Activated naive CD4-positive, alpha-beta T cell treated with anti-CD3 and anti-CD28 coated beads for 36 hours (primary cell): ENCODE measurements around the gene OTUD7B. TPM values are rescaled to one million over a fixed set of nuclear protein-coding genes. Genes with fewer than 3 reads are reported as not detected.
"Not testable (repeated sequence)": the region's sequence is repeated elsewhere in the genome, so short reads cannot be mapped to it uniquely, and the experiment has no call there.

Experiments
- CTCF ChIA-PET: fragments of 350-600 bp; sonication (Branson Sonifier 250); formaldehyde crosslinking; loops from one replicate; lab custom pipeline; 2021; ENCODE audit warnings: antibody characterized with exemption; lab: Charles Lee
- DNase-seq: peaks from one replicate; pipeline ENCODE4 v3.0.0-alpha.2; 2020
- H3K27ac Mint-ChIP-seq: one replicate; pipeline ENCODE4 v1.8.0; 2021; ENCODE audit warnings: mild to moderate bottlenecking, mixed read lengths
- H3K27me3 Mint-ChIP-seq: one replicate; pipeline ENCODE4 v1.8.0; 2021; ENCODE audit warnings: low read depth, mixed read lengths
- H3K36me3 Mint-ChIP-seq: one replicate; pipeline ENCODE4 v1.8.0; 2021; ENCODE audit warnings: low read depth, mixed read lengths
- H3K4me1 Mint-ChIP-seq: one replicate; pipeline ENCODE4 v1.8.0; 2021; ENCODE audit warnings: low read depth, mixed read lengths
- H3K4me3 Mint-ChIP-seq: one replicate; pipeline ENCODE4 v1.8.0; 2021; ENCODE audit warnings: mild to moderate bottlenecking, moderate library complexity, mixed read lengths
- H3K9me3 Mint-ChIP-seq: one replicate; pipeline ENCODE4 v1.8.0; 2021; ENCODE audit warnings: mixed read lengths
- intact Hi-C: fragments of 100-400 bp; cut with micrococcal nuclease; formaldehyde crosslinking; loops from one replicate; pipeline ENCODE4 v1.15.1; 2023
- total RNA-seq, 2 experiments: library from RNA; stranded (reverse); gene quantifications; one replicate each; pipeline ENCODE4 v1.2.3, GENCODE V29; 2021

The OTUD7B gene
- total RNA-seq, 2 experiments from 2014 or later = 10.9 to 11.0 TPM

DNA sequence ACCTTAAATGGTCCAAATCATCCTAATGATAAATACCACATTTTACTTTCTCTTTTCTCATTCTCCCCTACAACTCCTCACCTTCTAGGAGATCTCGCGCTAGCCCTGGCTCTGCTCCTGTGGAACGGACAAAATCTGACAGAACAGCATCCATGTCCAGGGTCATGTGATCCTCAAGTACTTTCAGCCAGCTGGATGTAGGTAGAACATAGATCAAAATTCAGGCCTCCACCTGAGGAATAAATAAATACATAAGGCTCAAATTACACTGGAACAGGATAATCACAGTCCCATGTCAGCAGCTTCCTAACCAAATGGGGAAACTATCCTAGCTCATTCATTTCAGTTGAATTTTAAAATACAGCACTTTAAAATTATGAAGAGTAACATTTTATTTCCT is 33.2 kb downstream of the OTUD7B start:
- CTCF ChIA-PET = no interaction called here
- DNase-seq = no peak
- H3K27me3 Mint-ChIP-seq = no peaks in the 10 kb centered on the region
- no peak overlapping the region for H3K27ac Mint-ChIP-seq
- H3K9me3 Mint-ChIP-seq = no peaks in the 10 kb centered on the region
- intact Hi-C loops = no loop called here
- peaks cover 25% of the 10 kb centered on the region for H3K36me3 Mint-ChIP-seq
- peaks cover 29% of the 10 kb centered on the region for H3K4me1 Mint-ChIP-seq
- no peak overlapping the region for H3K4me3 Mint-ChIP-seq

DNA sequence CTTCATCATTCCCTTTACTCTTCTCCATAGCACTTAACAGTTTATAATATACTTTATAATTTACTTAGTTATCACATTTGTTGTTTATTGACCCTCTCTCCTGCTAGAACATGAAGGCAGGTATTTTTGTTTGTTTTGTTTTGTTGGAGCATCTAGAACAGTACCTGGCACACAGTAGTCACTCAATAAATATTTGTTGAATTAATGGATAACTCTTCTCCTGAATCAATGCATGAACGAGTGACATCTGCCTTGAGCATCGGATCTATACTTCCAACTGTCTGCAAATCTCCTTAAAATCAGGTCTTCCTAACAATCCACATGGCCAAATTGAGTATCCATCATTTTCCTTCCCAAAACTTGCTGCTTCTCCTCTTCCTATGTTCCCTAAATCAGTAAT is 38.0 kb downstream of the OTUD7B start:
- H3K27ac Mint-ChIP-seq = no peak overlapping the region
- no peak overlapping the region for H3K4me3 Mint-ChIP-seq
- H3K36me3 Mint-ChIP-seq = peaks cover 28% of the 10 kb centered on the region
- H3K9me3 Mint-ChIP-seq = no peaks in the 10 kb centered on the region
- H3K4me1 Mint-ChIP-seq = no peaks in the 10 kb centered on the region
- CTCF ChIA-PET = interaction anchor here (1.6 kb wide), 1 partner anchor 10 kb away, joined by 5 read pairs; no protein-coding TSS in a partner anchor
- no peaks in the 10 kb centered on the region for H3K27me3 Mint-ChIP-seq
- intact Hi-C loops = no loop called here
- DNase-seq = no peak

DNA sequence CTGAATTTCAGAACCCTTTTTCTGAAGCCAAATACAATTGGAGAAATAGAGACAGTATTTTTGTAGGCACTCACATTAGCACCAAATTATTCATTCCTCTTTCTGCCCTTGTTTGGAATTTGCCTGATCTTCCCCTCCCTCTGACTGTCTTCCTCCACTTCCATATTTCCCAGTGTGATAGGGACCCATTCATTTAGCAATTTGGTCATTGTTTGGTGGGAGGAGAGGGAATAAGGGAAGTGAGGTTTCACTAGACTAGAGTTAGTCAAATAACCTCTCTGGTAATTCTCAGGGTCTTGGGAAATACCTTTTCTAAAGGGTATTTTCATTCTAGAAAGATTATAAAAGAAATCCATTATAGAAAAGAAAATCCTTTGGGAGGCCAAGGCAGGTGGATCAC is 42.9 kb downstream of the OTUD7B start:
- Mint-ChIP-seq H3K4me3 (no peak overlapping the region), H3K36me3 (peaks cover 26% of the 10 kb centered on the region), H3K9me3 (no peaks in the 10 kb centered on the region), H3K27me3 (no peaks in the 10 kb centered on the region), H3K4me1 (peaks cover 5% of the 10 kb centered on the region), H3K27ac (no peak overlapping the region)
- intact Hi-C loops = no loop called here
- CTCF ChIA-PET = no interaction called here
- no peak for DNase-seq

DNA sequence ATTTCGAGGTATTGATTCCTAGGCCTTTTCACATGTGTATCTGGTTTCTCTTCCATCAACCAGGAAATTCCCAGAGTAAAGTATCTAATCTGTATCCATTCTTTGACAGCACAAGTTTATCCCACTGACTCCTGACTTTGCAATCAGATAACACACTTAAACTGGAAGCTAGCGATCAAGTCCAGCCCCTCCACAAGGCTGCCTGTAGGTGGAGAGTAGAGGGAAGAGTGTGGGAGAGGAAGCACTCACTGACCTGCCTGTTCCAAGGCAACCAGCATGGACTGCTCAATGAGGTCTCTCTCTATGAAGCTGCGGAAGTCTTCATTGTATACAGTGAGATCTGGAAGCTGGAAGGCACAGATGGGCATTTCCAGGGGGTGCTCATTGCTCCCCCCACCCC is 43.5 kb downstream of the OTUD7B start:
- no peak overlapping the region for H3K27ac Mint-ChIP-seq
- H3K9me3 Mint-ChIP-seq = no peaks in the 10 kb centered on the region
- no peaks in the 10 kb centered on the region for H3K27me3 Mint-ChIP-seq
- no peak overlapping the region for H3K4me3 Mint-ChIP-seq
- H3K4me1 Mint-ChIP-seq = peaks cover 10% of the 10 kb centered on the region
- intact Hi-C loops = no loop called here
- CTCF ChIA-PET = interaction anchor here (1.4 kb wide), 2 partner anchors 83 to 220 kb away, joined by 4 to 6 read pairs; no protein-coding TSS in a partner anchor
- H3K36me3 Mint-ChIP-seq = peaks cover 25% of the 10 kb centered on the region
- no peak for DNase-seq

DNA sequence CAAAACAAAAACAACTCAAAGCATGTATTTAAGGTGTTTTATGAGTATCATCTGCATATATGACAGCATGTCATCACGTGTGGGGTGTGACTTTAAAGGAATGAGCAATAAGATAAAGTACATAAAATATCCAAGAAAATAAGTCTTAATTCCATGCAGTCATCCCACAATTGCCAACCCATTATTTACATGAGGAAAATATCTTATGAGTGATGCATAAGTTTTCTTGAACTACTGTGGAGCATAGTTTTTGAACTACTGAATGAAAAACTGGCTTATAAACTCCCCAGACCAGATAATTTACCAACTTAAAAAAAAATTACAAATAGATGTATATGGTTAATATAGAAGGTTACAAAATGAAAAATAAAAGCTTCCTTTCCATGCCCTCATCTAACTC is 44.1 kb downstream of the OTUD7B start:
- Mint-ChIP-seq H3K36me3 (peaks cover 23% of the 10 kb centered on the region), H3K27ac (no peak overlapping the region), H3K27me3 (no peaks in the 10 kb centered on the region), H3K4me3 (no peak overlapping the region), H3K9me3 (no peaks in the 10 kb centered on the region), H3K4me1 (peaks cover 12% of the 10 kb centered on the region)
- DNase-seq = no peak
- CTCF ChIA-PET = interaction anchor here (1.4 kb wide), 2 partner anchors 84 to 220 kb away, joined by 4 to 6 read pairs; no protein-coding TSS in a partner anchor
- intact Hi-C loops = no loop called here

DNA sequence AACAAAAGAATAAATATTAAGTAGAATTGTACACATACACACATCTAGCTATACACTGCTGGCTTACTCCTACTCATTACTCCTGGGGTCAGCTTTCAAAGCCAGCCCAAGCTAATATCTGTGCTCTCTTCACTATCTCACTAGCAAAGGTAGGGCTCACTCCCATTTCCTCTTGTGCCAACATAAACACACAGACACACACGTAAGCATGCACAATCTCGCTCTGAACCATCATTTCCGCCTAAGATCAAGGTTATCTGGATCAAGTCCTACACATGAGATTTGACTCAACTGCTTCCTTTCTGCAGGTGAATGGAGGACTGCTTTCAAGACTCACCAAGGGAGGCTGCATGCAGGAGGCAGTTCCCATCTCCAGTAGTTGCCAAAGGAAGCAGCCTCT is 45.1 kb downstream of the OTUD7B start:
- intact Hi-C loops = no loop called here
- DNase-seq = peak; percentile 12
- H3K9me3 Mint-ChIP-seq = no peaks in the 10 kb centered on the region
- peaks cover 12% of the 10 kb centered on the region for H3K4me1 Mint-ChIP-seq
- peaks cover 25% of the 10 kb centered on the region for H3K36me3 Mint-ChIP-seq
- no peaks in the 10 kb centered on the region for H3K27me3 Mint-ChIP-seq
- no peak overlapping the region for H3K27ac Mint-ChIP-seq
- CTCF ChIA-PET = interaction anchor here (1.0 to 1.3 kb wide), 3 partner anchors 45 to 221 kb away, joined by 3 to 6 read pairs (median 3); partner anchors contain the start of gene OTUD7B
- no peak overlapping the region for H3K4me3 Mint-ChIP-seq

DNA sequence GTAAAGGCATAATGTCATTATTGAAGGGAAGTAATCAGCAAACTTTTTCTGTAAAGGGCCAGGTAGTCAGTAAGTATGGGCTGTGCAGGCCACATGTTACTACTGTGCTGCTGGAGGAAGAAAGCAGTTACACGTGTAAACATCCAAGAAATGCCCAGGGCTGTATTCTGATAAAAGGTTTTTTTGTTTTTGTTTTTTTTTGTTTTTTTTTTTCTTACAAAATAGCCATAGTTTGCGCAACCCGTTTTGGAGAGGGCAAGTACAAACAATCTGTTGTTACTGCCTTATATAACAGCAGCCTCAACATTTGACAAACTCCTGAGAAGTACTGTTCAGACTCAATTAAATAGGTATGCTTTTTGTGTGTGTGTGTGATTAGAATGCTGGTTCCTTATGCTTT is 47.2 kb downstream of the OTUD7B start:
- Mint-ChIP-seq H3K4me1 (peaks cover 12% of the 10 kb centered on the region), H3K36me3 (peaks cover 35% of the 10 kb centered on the region), H3K27me3 (no peaks in the 10 kb centered on the region), H3K4me3 (no peak overlapping the region), H3K27ac (no peak overlapping the region), H3K9me3 (no peaks in the 10 kb centered on the region)
- no peak for DNase-seq
- CTCF ChIA-PET = interaction anchor here (1.8 to 2.9 kb wide), 2 partner anchors 25 to 75 kb away, joined by 4 to 11 read pairs; no protein-coding TSS in a partner anchor
- intact Hi-C loops = loop anchor here (5.0 kb wide), 1 partner anchor 44 kb away; no protein-coding TSS in a partner anchor

DNA sequence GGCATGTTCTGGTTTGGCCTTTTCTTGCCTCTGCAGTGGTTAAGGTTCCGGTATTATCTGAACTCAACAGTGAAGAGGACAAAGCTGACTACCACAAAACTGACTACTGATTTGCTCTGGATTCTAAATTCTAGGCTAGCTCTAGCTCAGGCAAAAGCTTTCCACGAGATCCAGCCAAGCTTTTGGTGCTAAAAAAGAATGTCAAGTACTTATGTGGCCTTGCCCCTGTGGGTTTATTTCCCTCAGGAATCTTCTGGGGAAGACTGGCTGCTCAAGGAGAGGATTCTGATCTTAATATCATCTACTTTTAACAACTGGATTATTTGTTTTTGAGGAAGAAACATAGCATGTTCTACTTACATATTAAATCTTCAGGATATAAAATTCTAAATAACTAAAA is 47.8 kb downstream of the OTUD7B start:
- Mint-ChIP-seq H3K36me3 (peaks cover 38% of the 10 kb centered on the region), H3K27me3 (no peaks in the 10 kb centered on the region), H3K4me3 (no peak overlapping the region), H3K27ac (no peak overlapping the region), H3K9me3 (no peaks in the 10 kb centered on the region), H3K4me1 (peaks cover 12% of the 10 kb centered on the region)
- DNase-seq = no peak
- intact Hi-C loops = loop anchor here (1.0 to 5.0 kb wide), 5 partner anchors 45 to 225 kb away; no protein-coding TSS in a partner anchor
- CTCF ChIA-PET = interaction anchor here (0.6 to 3.0 kb wide), 28 partner anchors 10 to 224 kb away, joined by 3 to 25 read pairs (median 4); partner anchors contain the start of gene OTUD7B

DNA sequence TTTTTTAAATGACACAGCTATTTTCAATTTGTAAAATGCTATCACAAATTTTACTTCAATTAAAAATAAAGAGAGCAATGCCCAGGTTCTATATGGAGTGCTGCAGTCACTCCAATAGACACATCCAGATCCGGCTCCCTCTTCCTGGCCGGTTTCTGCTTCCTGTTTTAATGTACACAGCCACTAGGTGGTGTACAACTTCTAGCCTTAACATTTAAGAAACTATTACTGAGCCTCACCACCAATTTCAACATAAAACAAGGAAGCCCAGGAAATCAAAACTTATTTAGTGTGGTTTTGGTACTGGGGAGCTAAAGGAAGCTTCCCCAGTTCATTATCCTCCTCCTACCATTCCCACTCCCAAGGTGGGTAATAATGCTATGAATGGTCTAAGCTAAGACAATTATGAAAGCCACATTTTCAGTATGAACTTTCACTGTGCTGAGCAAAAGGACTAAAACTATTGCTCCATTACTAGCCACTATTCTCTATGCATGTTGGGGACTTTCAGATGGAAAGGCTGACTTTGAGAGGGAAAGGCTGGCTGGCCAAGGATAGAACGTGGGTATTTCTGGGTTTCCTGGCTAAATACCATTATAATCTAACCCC is 48.4 kb downstream of the OTUD7B start:
- Mint-ChIP-seq H3K36me3 (peaks cover 42% of the 10 kb centered on the region), H3K4me3 (no peak overlapping the region), H3K4me1 (peaks cover 12% of the 10 kb centered on the region), H3K27ac (no peak overlapping the region), H3K27me3 (no peaks in the 10 kb centered on the region), H3K9me3 (no peaks in the 10 kb centered on the region)
- CTCF ChIA-PET = interaction anchor here (0.6 to 3.0 kb wide), 32 partner anchors 10 to 225 kb away, joined by 3 to 25 read pairs (median 4); partner anchors contain the start of gene OTUD7B
- DNase-seq = peak; percentile 63
- intact Hi-C loops = loop anchor here (1.0 to 5.0 kb wide), 5 partner anchors 45 to 225 kb away; no protein-coding TSS in a partner anchor

DNA sequence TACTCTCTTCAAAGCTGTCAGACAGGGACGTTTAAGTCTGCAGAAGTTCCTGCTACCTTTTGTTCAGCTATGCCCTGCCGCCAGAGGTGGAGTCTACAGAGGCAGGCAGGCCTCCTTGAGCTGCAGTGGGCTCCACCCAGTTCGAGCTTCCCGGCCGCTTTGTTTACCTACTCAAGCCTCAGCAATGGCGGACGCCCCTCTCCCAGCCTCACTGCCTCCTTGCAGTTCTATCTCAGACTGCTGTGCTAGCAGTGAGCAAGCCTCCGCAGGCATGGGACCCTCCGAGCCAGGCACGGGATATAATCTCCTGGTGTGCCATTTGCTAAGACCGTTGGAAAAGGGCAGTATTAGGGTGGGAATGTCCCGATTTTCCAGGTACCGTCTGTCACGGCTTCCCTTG is 53.0 kb downstream of the OTUD7B start:
- H3K27ac Mint-ChIP-seq, DNase-seq, H3K4me1 Mint-ChIP-seq, H3K9me3 Mint-ChIP-seq, intact Hi-C loops, H3K4me3 Mint-ChIP-seq, CTCF ChIA-PET, H3K27me3 Mint-ChIP-seq: not testable (repeated sequence)
- H3K36me3 Mint-ChIP-seq = peaks cover 52% of the 10 kb centered on the region

DNA sequence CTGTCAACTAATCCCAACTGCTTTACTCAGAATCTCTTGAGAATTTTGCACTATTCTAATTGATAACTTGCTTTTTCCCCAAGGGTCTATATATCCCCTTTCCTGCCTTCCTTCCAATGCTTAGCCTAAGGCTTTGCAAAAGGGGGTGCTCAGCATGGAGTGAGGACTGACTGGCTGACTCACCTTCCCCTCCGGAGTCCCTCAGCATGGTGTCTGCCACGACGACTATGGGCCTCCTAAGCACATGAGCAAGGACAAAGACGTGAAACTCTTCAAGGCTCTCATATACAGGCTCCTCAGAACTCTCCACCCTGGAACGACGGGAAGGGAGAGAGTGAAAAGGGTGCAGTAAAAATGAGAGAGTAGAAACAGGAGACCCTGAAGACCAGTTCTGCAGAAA is 60.6 kb downstream of the OTUD7B start:
- intact Hi-C loops = no loop called here
- CTCF ChIA-PET = no interaction called here
- H3K9me3 Mint-ChIP-seq = no peaks in the 10 kb centered on the region
- no peaks in the 10 kb centered on the region for H3K27me3 Mint-ChIP-seq
- no peak overlapping the region for H3K27ac Mint-ChIP-seq
- no peaks in the 10 kb centered on the region for H3K4me1 Mint-ChIP-seq
- DNase-seq = no peak
- H3K36me3 Mint-ChIP-seq = peaks cover 36% of the 10 kb centered on the region
- H3K4me3 Mint-ChIP-seq = no peak overlapping the region

DNA sequence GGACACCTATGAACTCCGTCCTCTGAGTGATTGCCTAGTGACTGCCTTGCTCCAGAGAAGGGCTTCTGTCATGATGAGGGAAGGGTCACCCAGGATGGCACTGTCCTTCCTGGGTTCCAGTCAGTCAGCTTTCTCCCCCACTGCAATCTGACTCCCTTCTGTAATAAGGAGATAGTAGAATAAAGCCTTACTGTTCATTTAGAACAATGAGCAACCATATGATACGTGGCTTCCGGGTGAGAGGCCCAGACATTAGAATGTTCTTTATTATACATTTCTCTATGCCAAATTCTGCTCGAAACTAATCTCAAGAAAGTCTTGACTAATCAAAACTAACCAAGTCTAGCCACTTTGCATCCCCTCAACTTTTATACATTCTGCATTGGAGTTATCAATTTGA is 65.3 kb downstream of the OTUD7B start:
- Mint-ChIP-seq H3K27me3 (no peaks in the 10 kb centered on the region), H3K27ac (no peak overlapping the region), H3K9me3 (no peaks in the 10 kb centered on the region), H3K4me1 (peaks cover 4% of the 10 kb centered on the region), H3K4me3 (no peak overlapping the region), H3K36me3 (peaks cover 28% of the 10 kb centered on the region)
- intact Hi-C loops = no loop called here
- CTCF ChIA-PET = interaction anchor here (0.6 kb wide), 2 partner anchors 110 to 242 kb away, joined by 3 to 5 read pairs; no protein-coding TSS in a partner anchor
- no peak for DNase-seq

DNA sequence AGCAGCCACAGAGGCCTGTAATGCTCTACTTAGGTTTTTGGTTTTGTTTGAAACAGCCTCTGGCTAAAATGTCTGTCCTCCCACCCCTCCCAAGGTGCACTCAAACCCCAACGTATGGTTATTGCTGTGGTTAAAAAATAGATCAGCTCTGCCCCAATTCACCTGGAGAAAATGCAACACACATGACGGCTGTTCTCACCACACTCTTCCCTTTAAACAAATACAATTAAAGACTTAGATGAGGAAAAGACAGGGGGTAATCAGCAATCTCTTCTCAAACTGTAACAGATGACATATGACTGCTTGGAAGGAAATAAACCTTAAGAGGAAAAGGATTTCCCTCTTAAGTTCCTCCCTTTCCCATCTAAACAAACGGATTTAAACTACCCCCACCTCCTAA is 67.6 kb downstream of the OTUD7B start:
- intact Hi-C loops = no loop called here
- H3K9me3 Mint-ChIP-seq = no peaks in the 10 kb centered on the region
- CTCF ChIA-PET = no interaction called here
- no peak overlapping the region for H3K4me3 Mint-ChIP-seq
- H3K4me1 Mint-ChIP-seq = peaks cover 25% of the 10 kb centered on the region
- no peaks in the 10 kb centered on the region for H3K27me3 Mint-ChIP-seq
- H3K27ac Mint-ChIP-seq = no peak overlapping the region
- peaks cover 23% of the 10 kb centered on the region for H3K36me3 Mint-ChIP-seq
- DNase-seq = no peak
